Prostate gland (tissue), 2 donors: Measurements from ENCODE around the gene LRRTM3.

ENCODE experiments used
- CTCF ChIP-seq, 4 experiments: fragments of 200-600 bp in 2 of 4; fragments of 450-650 bp in 2 of 4; sonication (generic) in 2 of 4; IDR thresholded peaks; 1 replicate in 3 of 4; 2 replicates in 1 of 4; pipeline ENCODE4 v1.5.1; 2016 to 2019; ENCODE audit warnings: antibody characterized with exemption in 4 of 4, mild to moderate bottlenecking in 2 of 4, moderate library complexity in 2 of 4
- POLR2AphosphoS5 ChIP-seq: sonication (generic); formaldehyde crosslinking; IDR thresholded peaks from one replicate; pipeline ENCODE4 v1.6.1; 2017; ENCODE audit warnings: antibody characterized with exemption

- TF ChIP-seq CTCF (IDR thresholded peaks at IDR 0.05) (no peak), POLR2AphosphoS5 (no peak)
Measured at GRCh38 chr10:66877361-66877760, 48.5 kb upstream of the LRRTM3 start.
